Fibroblast of peridontal ligament (primary cell): ENCODE measurements around the gene CD40.

Source experiments
- DNase-seq: peaks from one replicate; pipeline ENCODE4 v3.0.0-alpha.2; 2010; ENCODE audit errors: extremely low read depth

Gene CD40

GRCh38 chr20:46172961-46173536 lies 54.9 kb downstream of the CD40 start:
- no peak for DNase-seq

DNA sequence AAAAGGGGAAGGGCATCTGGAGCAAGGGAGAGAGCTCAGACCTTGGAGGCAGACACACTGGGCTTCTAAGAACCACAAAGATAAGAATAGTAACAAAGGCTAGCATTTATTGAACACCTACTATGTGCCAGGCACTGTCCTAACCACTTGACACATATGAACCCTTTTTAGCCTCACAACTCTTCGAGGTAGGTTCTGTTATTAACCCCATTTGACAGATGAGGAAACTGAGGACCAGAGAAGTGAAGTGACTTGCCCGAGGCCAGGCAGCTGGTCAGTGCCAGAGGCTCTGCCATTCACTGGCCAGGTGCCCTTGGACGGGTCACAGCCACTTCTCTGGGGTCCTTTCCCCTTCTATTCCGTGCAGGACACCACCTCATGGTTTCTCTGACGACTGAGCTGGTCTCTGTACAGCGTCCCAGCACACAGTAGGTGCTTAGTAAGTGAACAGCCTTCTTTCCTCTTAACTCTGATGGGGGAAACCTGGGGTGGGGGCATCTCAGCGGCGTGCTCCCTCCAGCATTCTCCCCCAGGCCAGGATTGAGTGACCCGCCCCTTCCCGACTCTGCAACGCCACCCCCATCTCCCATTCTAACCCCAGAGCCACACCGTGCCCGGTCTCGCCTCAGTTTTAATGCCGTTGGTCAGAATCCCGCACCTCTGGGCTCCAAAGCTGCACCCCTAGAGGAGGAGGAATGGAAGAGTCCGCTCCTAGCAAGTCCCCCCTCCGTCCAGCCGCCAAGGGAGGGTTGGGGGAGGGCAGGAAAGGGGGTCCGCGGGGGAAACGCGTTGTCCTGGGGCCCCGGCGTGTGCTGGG lies 55.7 kb downstream of the CD40 start:
- DNase-seq: no peak

DNA sequence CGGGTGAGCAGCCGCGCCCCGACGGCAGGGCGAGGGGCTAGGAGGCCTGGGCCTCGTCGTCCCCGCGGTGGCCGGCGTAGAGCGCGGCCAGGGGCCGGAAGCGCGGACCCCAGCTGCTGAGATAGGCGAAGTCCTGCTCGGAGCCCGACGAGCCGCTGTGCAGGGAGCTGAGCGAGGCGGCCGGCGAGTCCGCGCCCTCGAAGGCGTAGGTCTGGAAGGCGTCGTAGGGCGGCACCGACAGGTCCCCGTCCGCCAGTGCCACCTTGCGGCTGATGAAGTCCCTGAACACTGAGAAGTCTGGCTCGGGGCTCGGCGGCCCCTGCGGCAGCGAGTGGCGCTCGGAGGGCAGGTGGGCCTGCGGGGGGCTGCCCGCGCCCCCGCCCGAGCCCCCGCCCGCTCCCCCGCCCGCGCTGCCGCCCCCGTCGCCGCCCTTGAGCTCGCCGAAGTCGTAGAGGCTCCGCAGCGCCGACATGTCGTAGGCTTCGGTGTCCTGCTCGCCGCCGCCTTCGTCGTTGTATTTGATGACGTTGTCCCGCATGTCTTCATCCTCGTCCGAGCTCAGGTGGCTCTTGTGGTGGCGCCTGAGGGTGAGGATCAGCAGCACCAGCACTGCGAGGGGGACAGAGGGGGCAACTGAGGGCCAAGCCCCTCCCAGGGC lies 56.5 kb downstream of the CD40 start:
- peak; percentile 23 for DNase-seq

- DNase-seq: no peak
Measured at GRCh38 chr20:46175127-46175494, 57.0 kb downstream of the CD40 start.

DNA sequence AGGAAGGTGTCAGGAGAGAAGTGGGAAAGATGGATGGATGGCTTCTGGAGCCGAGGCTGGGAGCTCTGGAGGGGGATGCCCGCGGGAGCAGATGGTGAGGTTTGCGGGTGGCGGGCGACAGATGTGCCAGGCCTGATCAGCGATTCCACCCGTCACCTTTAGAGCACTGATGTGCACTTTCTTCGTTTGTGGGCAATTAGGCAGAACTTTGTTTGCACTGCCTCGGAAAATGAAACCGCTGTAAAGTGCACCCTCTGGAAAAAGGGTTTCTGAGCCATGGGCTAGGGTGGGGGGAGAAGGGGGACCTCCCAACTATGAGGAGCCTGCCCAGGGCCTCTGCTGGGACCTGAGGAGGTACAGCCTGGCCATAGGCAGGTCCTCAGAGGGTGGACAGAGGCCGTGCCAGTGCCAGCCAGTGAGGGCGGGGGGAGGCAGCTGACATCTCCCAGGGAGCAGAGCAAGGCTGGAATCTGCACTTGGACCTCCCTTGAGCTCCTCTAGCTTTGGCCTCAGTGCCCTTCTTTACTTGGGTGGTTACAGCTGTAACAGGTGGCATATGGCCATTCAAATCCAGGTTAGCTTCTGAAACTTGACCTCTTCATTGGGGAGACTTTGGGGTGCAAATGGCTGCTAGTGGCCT lies 58.7 kb downstream of the CD40 start:
- no peak for DNase-seq

DNA sequence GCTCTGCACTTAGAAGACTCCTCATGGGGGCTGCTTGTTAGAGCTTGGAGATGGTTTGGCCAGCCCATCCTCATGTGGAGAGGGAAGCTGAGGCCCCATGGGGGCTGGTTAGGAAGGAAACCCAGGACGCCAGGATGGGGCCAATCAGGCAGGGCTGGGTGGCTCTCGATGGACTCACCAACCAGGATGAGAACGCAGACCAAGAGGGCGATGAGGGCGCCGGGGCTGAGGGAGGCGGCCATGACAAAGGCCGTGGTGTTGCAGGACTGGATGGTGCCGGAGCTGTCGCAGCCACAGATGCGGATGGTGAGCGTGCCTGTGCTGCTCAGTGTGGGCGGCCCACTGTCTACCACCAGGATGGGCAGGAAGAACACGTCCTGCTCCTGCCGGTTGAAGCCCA lies 59.7 kb downstream of the CD40 start:
- DNase-seq: no peak

DNA sequence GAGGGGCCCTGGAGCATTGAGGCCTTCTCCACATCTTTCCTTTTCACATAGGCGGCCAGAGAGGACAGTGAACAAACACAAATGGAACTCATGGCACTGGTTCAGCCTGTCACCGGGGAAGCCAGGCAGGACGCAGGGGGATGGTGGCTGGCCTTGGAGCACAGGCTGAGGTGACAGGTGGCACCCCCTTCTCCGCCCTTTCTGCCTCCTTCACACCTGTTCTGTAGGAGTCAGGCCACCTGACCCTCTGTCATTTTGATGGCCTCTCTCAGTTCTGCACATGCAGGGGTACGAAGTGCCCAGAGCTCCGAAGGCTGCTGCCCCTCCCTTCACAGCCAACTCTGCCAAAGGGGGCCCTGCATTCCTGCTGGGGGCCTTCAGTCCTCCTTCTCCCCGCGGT lies 60.8 kb downstream of the CD40 start:
- DNase-seq: no peak
